Measurements from ENCODE around the gene TRABD2B.

- TF ChIP-seq CTCF (IDR thresholded peaks at IDR 0.05) (no peak), POLR2A (IDR thresholded peaks at IDR 0.05) (no peak)
These were observed 10.4 kb downstream of the TRABD2B start for GRCh38 chr1:47986761-47987200.
